Keratinocyte (primary cell): ENCODE measurements around the gene DISC1.

Experiments
- EZH2 ChIP-seq: IDR thresholded peaks from one replicate; pipeline ENCODE4 v1.6.1; 2012; ENCODE audit warnings: inconsistent platforms, mild to moderate bottlenecking, low read length, moderate library complexity
- TF ChIP-seq, protein P1 (sequence below), 3 experiments: IDR thresholded peaks in 1 of 3; conservative IDR thresholded peaks in 1 of 3; optimal IDR thresholded peaks in 1 of 3; 2 replicates in 2 of 3; 3 replicates in 1 of 3; pipeline versions ENCODE3 to v1.5.1; 2011; ENCODE audit warnings: low read length in 3 of 3, mild to moderate bottlenecking in 3 of 3, moderate library complexity in 2 of 3, control low read depth in 1 of 3, inconsistent platforms in 1 of 3; ENCODE audit not compliant: insufficient read depth in 2 of 3; ENCODE audit errors: extremely low read depth in 1 of 3

DNA sequence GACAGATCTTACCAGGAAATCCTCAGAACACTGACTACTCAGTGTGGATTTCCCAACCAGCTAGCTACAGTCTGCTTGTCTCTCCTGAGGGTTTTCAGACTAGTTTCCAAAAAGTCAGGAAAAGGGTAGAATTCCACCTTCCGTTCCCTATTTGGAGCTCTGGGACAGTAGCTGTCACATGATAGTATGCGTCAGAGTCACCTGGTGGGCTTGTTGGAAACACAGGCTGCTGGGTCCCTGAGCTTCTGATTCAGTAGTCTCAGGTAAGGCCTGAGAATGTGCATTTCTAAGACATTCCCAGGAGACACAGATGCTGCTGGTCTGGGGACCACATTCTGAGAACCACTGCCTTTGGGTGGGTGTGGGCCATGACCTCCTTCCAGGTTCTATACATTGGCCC lies 272.5 kb downstream of the DISC1 start:
- TF ChIP-seq EZH2: no peak
- TF ChIP-seq, protein P1, sequence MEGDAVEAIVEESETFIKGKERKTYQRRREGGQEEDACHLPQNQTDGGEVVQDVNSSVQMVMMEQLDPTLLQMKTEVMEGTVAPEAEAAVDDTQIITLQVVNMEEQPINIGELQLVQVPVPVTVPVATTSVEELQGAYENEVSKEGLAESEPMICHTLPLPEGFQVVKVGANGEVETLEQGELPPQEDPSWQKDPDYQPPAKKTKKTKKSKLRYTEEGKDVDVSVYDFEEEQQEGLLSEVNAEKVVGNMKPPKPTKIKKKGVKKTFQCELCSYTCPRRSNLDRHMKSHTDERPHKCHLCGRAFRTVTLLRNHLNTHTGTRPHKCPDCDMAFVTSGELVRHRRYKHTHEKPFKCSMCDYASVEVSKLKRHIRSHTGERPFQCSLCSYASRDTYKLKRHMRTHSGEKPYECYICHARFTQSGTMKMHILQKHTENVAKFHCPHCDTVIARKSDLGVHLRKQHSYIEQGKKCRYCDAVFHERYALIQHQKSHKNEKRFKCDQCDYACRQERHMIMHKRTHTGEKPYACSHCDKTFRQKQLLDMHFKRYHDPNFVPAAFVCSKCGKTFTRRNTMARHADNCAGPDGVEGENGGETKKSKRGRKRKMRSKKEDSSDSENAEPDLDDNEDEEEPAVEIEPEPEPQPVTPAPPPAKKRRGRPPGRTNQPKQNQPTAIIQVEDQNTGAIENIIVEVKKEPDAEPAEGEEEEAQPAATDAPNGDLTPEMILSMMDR (optimal IDR thresholded peaks at IDR 0.05 in 1 of 3, IDR thresholded peaks at IDR 0.05 in 1 of 3, conservative IDR thresholded peaks at IDR 0.05 in 1 of 3; ENCODE audit: extremely low read depth in 1 of 3, insufficient read depth in 2 of 3, low read length in 3 of 3): no peak
